Measurements from ENCODE around the gene MAMDC4. TPM values are rescaled to one million over a fixed set of nuclear protein-coding genes. Genes with fewer than 3 reads are reported as not detected.
A peak's percentile ranks its signal among the peaks of the same experiment; 100 is the strongest.

The MAMDC4 gene
- total and polyA plus RNA-seq, 2 experiments from 2014 or later, result 1.7 to 6.8 TPM

- no peaks in the 10 kb centered on the region for H3K9me2 ChIP-seq (ENCODE audit: insufficient read depth)
- H3F3A ChIP-seq (replicated peaks; ENCODE audit: low read depth), result 0 out of 2 replicates have a peak, but pooled peaks cover 3% of the 10 kb centered on the region
- TF ChIP-seq NANOG (IDR thresholded peaks at IDR 0.05; ENCODE audit: borderline replicate concordance), result no peak
- TF ChIP-seq POLR2AphosphoS5 (IDR thresholded peaks at IDR 0.05; ENCODE audit: low read depth), result peak; percentile 78
- Mint-ChIP-seq H3K9me3 (no peaks in the 10 kb centered on the region; the same call in 2 of the 3 replicates), H3K36me3 (ENCODE audit: low read depth) (peaks cover 30% of the 10 kb centered on the region), H3K4me3 (peak within 1 kb of the TSS; percentile 88), H3K27me3 (ENCODE audit: insufficient read depth, low read depth, poor library complexity) (peaks cover 23% of the 10 kb centered on the region), H3K4me1 (peaks cover 23% of the 10 kb centered on the region), H3K27ac (peak within 1 kb of the TSS; percentile 91)
- H3K4me2 ChIP-seq, result peak within 1 kb of the TSS; percentile 94
- 0 out of 2 replicates have a peak within 1 kb of the TSS, but pooled peaks have one; percentile 89 for H2AFZ ChIP-seq
- H3K27ac ChIP-seq (ENCODE audit: low read depth), result 0 out of 2 replicates have a peak within 1 kb of the TSS, but pooled peaks have one; percentile 50
- peaks cover 4% of the 10 kb centered on the region; the same call in 1 of the 2 replicates for H3K36me3 ChIP-seq (ENCODE audit: insufficient read depth)
- peak within 1 kb of the TSS; percentile 97 for H3K4me3 ChIP-seq
- DNase-seq (ENCODE audit: low spot score) (peak; percentile 83), ATAC-seq (peak; percentile 71)
- peaks cover 41% of the 10 kb centered on the region for H3K79me2 ChIP-seq (replicated peaks; ENCODE audit: insufficient read depth)
- H3K4me1 ChIP-seq (ENCODE audit: insufficient read depth), result peaks cover 11% of the 10 kb centered on the region; the same call in 1 of the 2 replicates
- H3K27me3 ChIP-seq (ENCODE audit: insufficient read depth), result no peaks in the 10 kb centered on the region
- H4K20me1 ChIP-seq (replicated peaks; ENCODE audit: insufficient read depth), result peaks cover 34% of the 10 kb centered on the region
Observed at GRCh38 chr9:136807281-136808074, 44.7 kb upstream of the MAMDC4 start, which contains the start of gene RABL6. RABL6 (plus strand) TSS chr9:136807948; CDS start chr9:136808197, 249 bp downstream.

DNA sequence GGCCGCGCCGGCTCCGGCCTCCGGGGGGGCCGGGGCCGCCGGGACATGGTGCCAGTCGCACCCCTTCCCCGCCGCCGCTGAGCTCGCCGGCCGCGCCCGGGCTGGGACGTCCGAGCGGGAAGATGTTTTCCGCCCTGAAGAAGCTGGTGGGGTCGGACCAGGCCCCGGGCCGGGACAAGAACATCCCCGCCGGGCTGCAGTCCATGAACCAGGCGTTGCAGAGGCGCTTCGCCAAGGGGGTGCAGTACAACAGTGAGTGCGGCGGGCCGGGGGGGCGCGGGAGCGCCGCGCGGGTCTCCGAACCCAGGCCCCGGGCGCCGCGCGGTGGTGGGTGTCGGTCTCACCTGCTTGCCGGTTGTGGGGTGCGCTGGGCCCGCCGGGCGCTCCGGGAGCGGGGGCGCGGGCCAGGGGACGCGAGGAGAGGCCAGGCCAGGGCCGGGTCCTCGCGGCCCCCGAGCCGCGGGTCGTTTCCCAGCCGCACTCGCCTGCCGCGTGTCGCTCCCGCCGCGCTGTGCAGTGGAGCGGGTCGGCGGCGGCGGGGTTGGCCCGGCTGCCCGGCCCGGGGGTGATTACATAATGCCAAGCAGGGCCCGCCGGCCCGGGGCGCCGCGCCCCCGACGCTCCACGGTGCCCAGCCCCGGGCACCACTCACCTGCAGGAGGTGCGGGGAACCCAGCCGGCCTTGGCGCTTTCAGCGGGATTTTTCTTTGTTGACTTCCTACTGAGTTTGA is 43.9 kb upstream of the MAMDC4 start:
- Histone ChIP-seq H3K9me2 (ENCODE audit: insufficient read depth) (no peaks in the 10 kb centered on the region), H3K4me2 (peak overlapping the region; percentile 94), H2AFZ (no peak overlapping the region), H3K79me2 (replicated peaks; ENCODE audit: insufficient read depth) (peaks cover 49% of the 10 kb centered on the region), H4K20me1 (replicated peaks; ENCODE audit: insufficient read depth) (peaks cover 38% of the 10 kb centered on the region), H3K27me3 (ENCODE audit: insufficient read depth) (no peaks in the 10 kb centered on the region), H3K27ac (ENCODE audit: low read depth) (no peak overlapping the region), H3K4me3 (peak overlapping the region; percentile 97), H3K4me1 (ENCODE audit: insufficient read depth) (peaks cover 11% of the 10 kb centered on the region; the same call in 1 of the 2 replicates), H3K36me3 (ENCODE audit: insufficient read depth) (peaks cover 4% of the 10 kb centered on the region; the same call in 1 of the 2 replicates), H3F3A (replicated peaks; ENCODE audit: low read depth) (0 out of 2 replicates have a peak, but pooled peaks cover 3% of the 10 kb centered on the region)
- H3K4me3 Mint-ChIP-seq, result peak overlapping the region; percentile 80
- H3K36me3 Mint-ChIP-seq (ENCODE audit: low read depth), result peaks cover 37% of the 10 kb centered on the region
- H3K4me1 Mint-ChIP-seq, result peaks cover 23% of the 10 kb centered on the region
- peak overlapping the region; percentile 30; the same call in 1 of the 2 replicates for H3K27ac Mint-ChIP-seq
- peaks cover 22% of the 10 kb centered on the region for H3K27me3 Mint-ChIP-seq (ENCODE audit: insufficient read depth, low read depth, poor library complexity)
- no peaks in the 10 kb centered on the region; the same call in 2 of the 3 replicates for H3K9me3 Mint-ChIP-seq
- no peak for DNase-seq (ENCODE audit: low spot score)
- ATAC-seq, result peak; percentile 11
- TF ChIP-seq CREB1 (CRISPR knock-in tag; IDR thresholded peaks at IDR 0.05; ENCODE audit: low read depth) (no peak), NANOG (IDR thresholded peaks at IDR 0.05; ENCODE audit: borderline replicate concordance) (no peak), EZH2 (IDR thresholded peaks at IDR 0.05; ENCODE audit: low read depth, unreplicated experiment) (no peak), JUNB (IDR thresholded peaks at IDR 0.05; ENCODE audit: unreplicated experiment) (no peak), ZNF114 (CRISPR knock-in tag; IDR thresholded peaks at IDR 0.05) (no peak), POLR2AphosphoS5 (IDR thresholded peaks at IDR 0.05; ENCODE audit: low read depth) (no peak), EZH2phosphoT487 (IDR thresholded peaks at IDR 0.05; ENCODE audit: unreplicated experiment) (no peak)
- TF ChIP-seq, protein P1, sequence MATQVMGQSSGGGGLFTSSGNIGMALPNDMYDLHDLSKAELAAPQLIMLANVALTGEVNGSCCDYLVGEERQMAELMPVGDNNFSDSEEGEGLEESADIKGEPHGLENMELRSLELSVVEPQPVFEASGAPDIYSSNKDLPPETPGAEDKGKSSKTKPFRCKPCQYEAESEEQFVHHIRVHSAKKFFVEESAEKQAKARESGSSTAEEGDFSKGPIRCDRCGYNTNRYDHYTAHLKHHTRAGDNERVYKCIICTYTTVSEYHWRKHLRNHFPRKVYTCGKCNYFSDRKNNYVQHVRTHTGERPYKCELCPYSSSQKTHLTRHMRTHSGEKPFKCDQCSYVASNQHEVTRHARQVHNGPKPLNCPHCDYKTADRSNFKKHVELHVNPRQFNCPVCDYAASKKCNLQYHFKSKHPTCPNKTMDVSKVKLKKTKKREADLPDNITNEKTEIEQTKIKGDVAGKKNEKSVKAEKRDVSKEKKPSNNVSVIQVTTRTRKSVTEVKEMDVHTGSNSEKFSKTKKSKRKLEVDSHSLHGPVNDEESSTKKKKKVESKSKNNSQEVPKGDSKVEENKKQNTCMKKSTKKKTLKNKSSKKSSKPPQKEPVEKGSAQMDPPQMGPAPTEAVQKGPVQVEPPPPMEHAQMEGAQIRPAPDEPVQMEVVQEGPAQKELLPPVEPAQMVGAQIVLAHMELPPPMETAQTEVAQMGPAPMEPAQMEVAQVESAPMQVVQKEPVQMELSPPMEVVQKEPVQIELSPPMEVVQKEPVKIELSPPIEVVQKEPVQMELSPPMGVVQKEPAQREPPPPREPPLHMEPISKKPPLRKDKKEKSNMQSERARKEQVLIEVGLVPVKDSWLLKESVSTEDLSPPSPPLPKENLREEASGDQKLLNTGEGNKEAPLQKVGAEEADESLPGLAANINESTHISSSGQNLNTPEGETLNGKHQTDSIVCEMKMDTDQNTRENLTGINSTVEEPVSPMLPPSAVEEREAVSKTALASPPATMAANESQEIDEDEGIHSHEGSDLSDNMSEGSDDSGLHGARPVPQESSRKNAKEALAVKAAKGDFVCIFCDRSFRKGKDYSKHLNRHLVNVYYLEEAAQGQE (IDR thresholded peaks at IDR 0.05; ENCODE audit: unreplicated experiment), result no peak
- TF ChIP-seq, protein P2, sequence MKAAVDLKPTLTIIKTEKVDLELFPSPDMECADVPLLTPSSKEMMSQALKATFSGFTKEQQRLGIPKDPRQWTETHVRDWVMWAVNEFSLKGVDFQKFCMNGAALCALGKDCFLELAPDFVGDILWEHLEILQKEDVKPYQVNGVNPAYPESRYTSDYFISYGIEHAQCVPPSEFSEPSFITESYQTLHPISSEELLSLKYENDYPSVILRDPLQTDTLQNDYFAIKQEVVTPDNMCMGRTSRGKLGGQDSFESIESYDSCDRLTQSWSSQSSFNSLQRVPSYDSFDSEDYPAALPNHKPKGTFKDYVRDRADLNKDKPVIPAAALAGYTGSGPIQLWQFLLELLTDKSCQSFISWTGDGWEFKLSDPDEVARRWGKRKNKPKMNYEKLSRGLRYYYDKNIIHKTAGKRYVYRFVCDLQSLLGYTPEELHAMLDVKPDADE (IDR thresholded peaks at IDR 0.05), result no peak

Data from GM23338 (cell line).